Measurements from ENCODE around the gene CCDC92B.

GRCh38 chr17:2697611-2698162 is 51.8 kb downstream of the CCDC92B start:
- TF ChIP-seq POLR2A (IDR thresholded peaks at IDR 0.05; ENCODE audit: extremely low read depth, insufficient read length): no peak
- TF ChIP-seq CTCF (IDR thresholded peaks at IDR 0.05; ENCODE audit: low read depth, low read length): no peak
- TF ChIP-seq MAX (IDR thresholded peaks at IDR 0.05; ENCODE audit: low read depth, low read length): no peak
- TF ChIP-seq MYC (IDR thresholded peaks at IDR 0.05; ENCODE audit: low read depth, low read length): no peak

Data from NB4 (cell line).